ENCODE measurements around the gene OR2C3. TPM values are rescaled to one million over a fixed set of nuclear protein-coding genes. Genes with fewer than 3 reads are reported as not detected.

The OR2C3 gene
- total RNA-seq, 4 donors from 2014 or later: not detected

DNA sequence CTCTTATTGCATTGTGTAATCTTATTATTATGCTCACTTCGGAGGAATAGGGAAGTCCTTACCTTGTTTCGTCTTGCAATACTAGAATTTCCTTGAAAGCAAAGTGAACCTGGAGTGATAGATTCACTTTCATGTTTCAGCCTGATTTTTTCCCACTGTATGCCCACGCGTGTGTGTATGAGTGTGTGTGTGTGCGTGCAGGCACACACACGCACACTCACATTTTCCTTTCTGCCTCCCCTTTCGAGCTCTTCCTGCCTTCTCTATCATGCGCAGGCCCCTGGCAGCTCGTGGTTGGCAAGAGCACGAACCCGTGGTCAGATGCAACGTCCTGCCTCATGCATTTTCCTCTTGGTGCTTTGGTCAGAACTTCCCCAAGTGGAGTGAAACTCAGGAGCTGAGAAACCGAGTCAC, 12.5 kb upstream of the OR2C3 start, which contains the start of gene GCSAML:
Gene GCSAML, plus strand, starts transcription at position 366 of the 414 bp plus-strand sequence. CDS start 58 bp downstream, outside the sequence.
- intact Hi-C loops (cut with DNase I): no loop called here
- TF ChIP-seq, protein P1, sequence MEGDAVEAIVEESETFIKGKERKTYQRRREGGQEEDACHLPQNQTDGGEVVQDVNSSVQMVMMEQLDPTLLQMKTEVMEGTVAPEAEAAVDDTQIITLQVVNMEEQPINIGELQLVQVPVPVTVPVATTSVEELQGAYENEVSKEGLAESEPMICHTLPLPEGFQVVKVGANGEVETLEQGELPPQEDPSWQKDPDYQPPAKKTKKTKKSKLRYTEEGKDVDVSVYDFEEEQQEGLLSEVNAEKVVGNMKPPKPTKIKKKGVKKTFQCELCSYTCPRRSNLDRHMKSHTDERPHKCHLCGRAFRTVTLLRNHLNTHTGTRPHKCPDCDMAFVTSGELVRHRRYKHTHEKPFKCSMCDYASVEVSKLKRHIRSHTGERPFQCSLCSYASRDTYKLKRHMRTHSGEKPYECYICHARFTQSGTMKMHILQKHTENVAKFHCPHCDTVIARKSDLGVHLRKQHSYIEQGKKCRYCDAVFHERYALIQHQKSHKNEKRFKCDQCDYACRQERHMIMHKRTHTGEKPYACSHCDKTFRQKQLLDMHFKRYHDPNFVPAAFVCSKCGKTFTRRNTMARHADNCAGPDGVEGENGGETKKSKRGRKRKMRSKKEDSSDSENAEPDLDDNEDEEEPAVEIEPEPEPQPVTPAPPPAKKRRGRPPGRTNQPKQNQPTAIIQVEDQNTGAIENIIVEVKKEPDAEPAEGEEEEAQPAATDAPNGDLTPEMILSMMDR (IDR thresholded peaks at IDR 0.05): no peak
- TF ChIP-seq POLR2A (IDR thresholded peaks at IDR 0.05; ENCODE audit: low read depth) (no peak), POLR2AphosphoS5 (IDR thresholded peaks at IDR 0.05) (no peak), EP300 (IDR thresholded peaks at IDR 0.05) (no peak)
- Histone ChIP-seq H3K4me3 (no peak within 1 kb of the TSS), H3K9me3 (no peaks in the 10 kb centered on the region), H3K27me3 (no peaks in the 10 kb centered on the region), H3K4me1 (no peaks in the 10 kb centered on the region), H3K27ac (replicated peaks in 1 of 4) (no peak within 1 kb of the TSS), H3K36me3 (no peaks in the 10 kb centered on the region)
- WGBS: 73% methylated on average over 13 of the region's 13 CpGs
- no peak for DNase-seq (ENCODE audit: extremely low spot score)

DNA sequence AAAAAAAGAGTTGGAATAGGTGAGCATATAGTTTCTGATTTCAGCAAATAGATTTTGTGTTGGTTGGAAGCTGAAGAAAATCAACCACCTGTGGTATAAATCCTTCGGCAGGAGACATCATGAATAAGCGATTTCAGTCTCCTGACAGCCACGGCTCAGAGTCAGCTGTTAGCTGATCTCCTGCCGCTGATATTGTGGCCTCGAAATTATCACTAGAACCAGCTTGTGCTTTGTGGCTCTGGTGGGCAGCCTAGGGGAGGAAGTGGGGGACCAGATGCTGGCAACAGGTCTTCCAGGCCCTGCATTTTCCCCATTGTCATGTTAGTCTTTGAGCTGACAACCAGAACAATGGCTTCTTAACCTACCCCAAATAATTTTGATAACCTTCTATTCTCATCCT, 11.9 kb upstream of the OR2C3 start:
- H3K4me3 ChIP-seq: no peak overlapping the region
- no peaks in the 10 kb centered on the region for H3K27me3 ChIP-seq
- no peaks in the 10 kb centered on the region for H3K9me3 ChIP-seq
- intact Hi-C loops (cut with DNase I): no loop called here
- H3K4me1 ChIP-seq: no peaks in the 10 kb centered on the region
- no peak overlapping the region for H3K27ac ChIP-seq (replicated peaks in 1 of 4)
- H3K36me3 ChIP-seq: no peaks in the 10 kb centered on the region
- WGBS: 68% methylated on average over 5 of the region's 5 CpGs
- DNase-seq (ENCODE audit: extremely low spot score): no peak
- TF ChIP-seq, protein P1 (IDR thresholded peaks at IDR 0.05): no peak
- no peak for TF ChIP-seq POLR2A (IDR thresholded peaks at IDR 0.05; ENCODE audit: low read depth)
- TF ChIP-seq POLR2AphosphoS5 (IDR thresholded peaks at IDR 0.05): no peak

DNA sequence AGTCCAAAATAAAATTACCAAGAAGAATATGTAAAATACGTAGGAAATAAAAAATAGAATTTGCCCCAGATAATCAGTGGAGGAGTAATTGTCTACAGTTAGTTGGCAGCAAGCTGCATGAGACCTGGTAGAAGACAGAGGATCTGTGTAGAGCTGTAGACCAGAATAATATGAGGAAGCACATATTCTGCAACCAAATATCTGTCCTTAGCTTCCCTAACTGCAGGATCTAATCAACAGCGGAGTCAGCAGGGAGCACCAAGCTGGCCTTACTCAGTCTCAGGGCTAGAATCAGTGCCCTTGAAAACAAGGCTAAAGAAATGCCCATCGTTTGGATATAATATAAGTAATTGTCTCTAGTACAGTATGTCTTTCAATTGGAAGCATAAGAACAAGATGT, 6.6 kb upstream of the OR2C3 start:
- no peak for DNase-seq (ENCODE audit: extremely low spot score)
- TF ChIP-seq POLR2AphosphoS5 (IDR thresholded peaks at IDR 0.05) (no peak), EP300 (IDR thresholded peaks at IDR 0.05) (no peak), POLR2A (IDR thresholded peaks at IDR 0.05; ENCODE audit: low read depth) (no peak)
- TF ChIP-seq, protein P1 (IDR thresholded peaks at IDR 0.05): no peak
- Histone ChIP-seq H3K27me3 (no peaks in the 10 kb centered on the region), H3K9me3 (no peaks in the 10 kb centered on the region), H3K4me3 (no peak overlapping the region), H3K27ac (replicated peaks in 1 of 4) (no peak overlapping the region), H3K4me1 (no peaks in the 10 kb centered on the region), H3K36me3 (no peaks in the 10 kb centered on the region)
- 71% methylated on average over 3 of the region's 3 CpGs for WGBS
- intact Hi-C loops (cut with DNase I): no loop called here

DNA sequence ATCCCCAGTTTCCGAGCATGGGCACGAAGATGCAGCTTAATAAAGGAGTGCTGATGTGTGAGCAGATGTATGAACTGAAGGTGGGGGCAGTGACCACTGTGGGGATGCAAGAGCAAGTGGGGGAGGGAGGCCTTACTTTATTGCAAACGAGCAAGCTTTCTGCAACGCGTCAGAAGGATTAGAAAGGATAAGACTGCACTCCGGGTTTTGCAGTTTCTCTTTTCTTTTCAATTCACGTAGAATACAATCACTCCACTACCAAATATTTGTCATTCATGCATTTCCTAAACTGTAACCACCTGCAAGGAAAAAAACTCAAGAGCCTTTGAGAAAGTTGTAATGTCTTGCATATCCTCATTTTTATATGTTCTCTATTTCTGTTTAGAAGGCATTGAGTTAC, 4.3 kb upstream of the OR2C3 start:
- intact Hi-C loops (cut with DNase I): no loop called here
- DNase-seq (ENCODE audit: extremely low spot score): no peak
- WGBS: 47% methylated on average over 7 of the region's 7 CpGs
- H3K36me3 ChIP-seq: no peaks in the 10 kb centered on the region
- no peaks in the 10 kb centered on the region for H3K4me1 ChIP-seq
- H3K27me3 ChIP-seq: no peaks in the 10 kb centered on the region
- H3K4me3 ChIP-seq: no peak overlapping the region
- H3K27ac ChIP-seq (replicated peaks in 1 of 4): no peak overlapping the region
- H3K9me3 ChIP-seq: no peaks in the 10 kb centered on the region
- TF ChIP-seq POLR2AphosphoS5 (IDR thresholded peaks at IDR 0.05) (no peak), EP300 (IDR thresholded peaks at IDR 0.05) (no peak), POLR2A (IDR thresholded peaks at IDR 0.05; ENCODE audit: low read depth) (no peak)
- TF ChIP-seq, protein P1 (IDR thresholded peaks at IDR 0.05): no peak

DNA sequence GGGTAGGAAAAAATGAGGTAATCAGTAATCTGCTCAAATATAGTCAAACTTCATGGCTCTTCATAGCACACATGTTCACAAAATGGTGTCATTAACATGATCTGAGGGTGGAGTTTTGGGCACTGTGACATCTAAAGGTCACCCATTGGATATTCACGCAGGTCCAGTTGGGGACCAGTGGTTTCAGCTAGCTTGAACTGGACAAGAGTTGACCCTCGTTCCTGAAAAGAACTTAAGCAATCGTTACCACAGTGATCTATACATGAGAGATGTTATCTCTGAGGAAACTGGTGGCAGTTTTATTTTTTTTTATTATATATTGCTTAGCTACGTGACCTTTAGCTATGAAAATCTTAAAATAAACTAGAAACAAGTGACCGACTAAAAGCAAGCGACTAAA, 3.0 kb upstream of the OR2C3 start:
- no peak for TF ChIP-seq POLR2A (IDR thresholded peaks at IDR 0.05; ENCODE audit: low read depth)
- TF ChIP-seq POLR2AphosphoS5 (IDR thresholded peaks at IDR 0.05): no peak
- no peak for TF ChIP-seq EP300 (IDR thresholded peaks at IDR 0.05)
- TF ChIP-seq, protein P1 (IDR thresholded peaks at IDR 0.05): no peak
- WGBS: 85% methylated on average over 6 of the region's 6 CpGs
- Histone ChIP-seq H3K27me3 (no peaks in the 10 kb centered on the region), H3K4me3 (no peak overlapping the region), H3K36me3 (no peaks in the 10 kb centered on the region), H3K9me3 (no peaks in the 10 kb centered on the region), H3K4me1 (no peaks in the 10 kb centered on the region), H3K27ac (replicated peaks in 1 of 4) (no peak overlapping the region)
- no peak for DNase-seq (ENCODE audit: extremely low spot score)
- intact Hi-C loops (cut with DNase I): no loop called here

All from esophagus muscularis mucosa (tissue), 4 donors.